SJSA1 (cell line): ENCODE measurements around the gene SLC43A2. TPM values are rescaled to one million over a fixed set of nuclear protein-coding genes. Genes with fewer than 3 reads are reported as not detected.
"Not testable (repeated sequence)": the region's sequence is repeated elsewhere in the genome, so short reads cannot be mapped to it uniquely, and the experiment has no call there.

ENCODE experiments used
- DNase-seq, 2 experiments: peaks; one replicate each; pipeline ENCODE4 v3.0.0-alpha.2; 2015 to 2020; ENCODE audit warnings: low spot score in 2 of 2, low read depth in 1 of 2
- H3K27ac ChIP-seq: fragments of 250-450 bp; sonication (Bioruptor Pico); 2 replicates; pipeline ENCODE4 v1.5.1; 2020; ENCODE audit warnings: mild to moderate bottlenecking, moderate library complexity
- H3K27me3 ChIP-seq: fragments of 250-450 bp; sonication (Bioruptor Pico); replicated peaks from 2 replicates; pipeline ENCODE4 v1.5.1; 2020; ENCODE audit warnings: mild to moderate bottlenecking, moderate library complexity
- H3K36me3 ChIP-seq: fragments of 250-450 bp; sonication (Bioruptor Pico); 2 replicates; pipeline ENCODE4 v1.5.1; 2020; ENCODE audit warnings: mild to moderate bottlenecking
- H3K4me1 ChIP-seq: fragments of 250-450 bp; sonication (Bioruptor Pico); replicated peaks from 2 replicates; pipeline ENCODE4 v1.6.1; 2021; ENCODE audit warnings: mild to moderate bottlenecking
- H3K4me3 ChIP-seq: fragments of 250-450 bp; sonication (Bioruptor Pico); 2 replicates; pipeline ENCODE4 v1.5.1; 2020; ENCODE audit warnings: mild to moderate bottlenecking
- H3K9me3 ChIP-seq: fragments of 250-450 bp; sonication (Bioruptor Pico); replicated peaks from 2 replicates; pipeline ENCODE4 v1.5.1; 2020; ENCODE audit warnings: mild to moderate bottlenecking
- total RNA-seq: library from RNA; depleted of rRNA; stranded (reverse); fragments of >200 nt; shearing (Covaris generic); gene quantifications from 2 replicates; pipeline ENCODE4 v1.2.3, GENCODE V29; 2014; rRNA removed

SLC43A2 gene
- total RNA-seq, 1 experiment from 2014 or later: 3.4 TPM

- H3K36me3 ChIP-seq: peaks cover 35% of the 10 kb centered on the region
- not testable (repeated sequence) for H3K9me3 ChIP-seq, H3K27me3 ChIP-seq, H3K4me3 ChIP-seq, H3K4me1 ChIP-seq, DNase-seq, H3K27ac ChIP-seq
Observed at GRCh38 chr17:1526876-1527275, 101.8 kb downstream of the SLC43A2 start.

- Histone ChIP-seq H3K9me3 (no peaks in the 10 kb centered on the region), H3K27me3 (no peaks in the 10 kb centered on the region), H3K4me1 (peaks cover 2% of the 10 kb centered on the region; the same call in 1 of the 2 replicates)
Observed at GRCh38 chr17:1522626-1523025, 106.0 kb downstream of the SLC43A2 start.

GRCh38 chr17:1521086-1521640, 107.5 kb downstream of the SLC43A2 start:
- DNase-seq: no peak
- no peaks in the 10 kb centered on the region for H3K9me3 ChIP-seq
- H3K27ac ChIP-seq: no peak overlapping the region
- H3K36me3 ChIP-seq: peaks cover 45% of the 10 kb centered on the region
- no peak overlapping the region for H3K4me3 ChIP-seq
- H3K27me3 ChIP-seq: no peaks in the 10 kb centered on the region
- H3K4me1 ChIP-seq: peaks cover 3% of the 10 kb centered on the region; the same call in 1 of the 2 replicates

More at GRCh38 chr17:1522626-1523025, 106.0 kb downstream of the SLC43A2 start:
- H3K27ac ChIP-seq: no peak overlapping the region
- H3K36me3 ChIP-seq: peaks cover 46% of the 10 kb centered on the region
- H3K4me3 ChIP-seq: no peak overlapping the region
- DNase-seq: no peak

GRCh38 chr17:1519678-1520077, 109.0 kb downstream of the SLC43A2 start:
- DNase-seq: no peak
- H3K4me3 ChIP-seq: no peak overlapping the region
- H3K9me3 ChIP-seq: no peaks in the 10 kb centered on the region
- H3K27me3 ChIP-seq: no peaks in the 10 kb centered on the region
- H3K27ac ChIP-seq: no peak overlapping the region
- peaks cover 34% of the 10 kb centered on the region for H3K36me3 ChIP-seq
- peaks cover 10% of the 10 kb centered on the region for H3K4me1 ChIP-seq

Other genes starting within 250 kb of the SLC43A2 start
- gene YWHAE, start 228.6 kb downstream of the SLC43A2 start, total RNA-seq: 370 and 490 TPM in 2 replicates
- gene CRK, start 172.6 kb downstream of the SLC43A2 start, total RNA-seq: 99.7 and 102 TPM in 2 replicates
- 113 and 155 TPM in 2 replicates for gene MYO1C, start 136.1 kb downstream of the SLC43A2 start, total RNA-seq
- 18.1 and 34.4 TPM in 2 replicates for gene INPP5K, start 112.2 kb downstream of the SLC43A2 start, total RNA-seq
- gene PITPNA, start 66.0 kb downstream of the SLC43A2 start, total RNA-seq: 15.7 and 37.8 TPM in 2 replicates
- 0.16 TPM in 2 replicates for gene SCARF1, start 16.9 kb upstream of the SLC43A2 start, total RNA-seq
- 0.22 and 1.0 TPM in 2 replicates for gene RILP, start 21.0 kb upstream of the SLC43A2 start, total RNA-seq
- gene PRPF8, start 56.0 kb upstream of the SLC43A2 start, total RNA-seq: 47.1 and 73.3 TPM in 2 replicates
- gene TLCD2, start 81.5 kb upstream of the SLC43A2 start, total RNA-seq: 0.34 and 0.95 TPM in 2 replicates
- gene WDR81, start 95.9 kb upstream of the SLC43A2 start, total RNA-seq: 5.1 and 10.8 TPM in 2 replicates
- gene SERPINF2, start 114.0 kb upstream of the SLC43A2 start, total RNA-seq: not detected in 2 replicates
- not detected in 2 replicates for gene SERPINF1, start 133.2 kb upstream of the SLC43A2 start, total RNA-seq
- gene SMYD4, start 201.1 kb upstream of the SLC43A2 start, total RNA-seq: 6.3 and 8.3 TPM in 2 replicates
- gene RPA1, start 201.2 kb upstream of the SLC43A2 start, total RNA-seq: 24.2 and 34.3 TPM in 2 replicates